Measurements from ENCODE around the gene BCORL1.
A peak's percentile ranks its signal among the peaks of the same experiment; 100 is the strongest.

Gene BCORL1, protein sequence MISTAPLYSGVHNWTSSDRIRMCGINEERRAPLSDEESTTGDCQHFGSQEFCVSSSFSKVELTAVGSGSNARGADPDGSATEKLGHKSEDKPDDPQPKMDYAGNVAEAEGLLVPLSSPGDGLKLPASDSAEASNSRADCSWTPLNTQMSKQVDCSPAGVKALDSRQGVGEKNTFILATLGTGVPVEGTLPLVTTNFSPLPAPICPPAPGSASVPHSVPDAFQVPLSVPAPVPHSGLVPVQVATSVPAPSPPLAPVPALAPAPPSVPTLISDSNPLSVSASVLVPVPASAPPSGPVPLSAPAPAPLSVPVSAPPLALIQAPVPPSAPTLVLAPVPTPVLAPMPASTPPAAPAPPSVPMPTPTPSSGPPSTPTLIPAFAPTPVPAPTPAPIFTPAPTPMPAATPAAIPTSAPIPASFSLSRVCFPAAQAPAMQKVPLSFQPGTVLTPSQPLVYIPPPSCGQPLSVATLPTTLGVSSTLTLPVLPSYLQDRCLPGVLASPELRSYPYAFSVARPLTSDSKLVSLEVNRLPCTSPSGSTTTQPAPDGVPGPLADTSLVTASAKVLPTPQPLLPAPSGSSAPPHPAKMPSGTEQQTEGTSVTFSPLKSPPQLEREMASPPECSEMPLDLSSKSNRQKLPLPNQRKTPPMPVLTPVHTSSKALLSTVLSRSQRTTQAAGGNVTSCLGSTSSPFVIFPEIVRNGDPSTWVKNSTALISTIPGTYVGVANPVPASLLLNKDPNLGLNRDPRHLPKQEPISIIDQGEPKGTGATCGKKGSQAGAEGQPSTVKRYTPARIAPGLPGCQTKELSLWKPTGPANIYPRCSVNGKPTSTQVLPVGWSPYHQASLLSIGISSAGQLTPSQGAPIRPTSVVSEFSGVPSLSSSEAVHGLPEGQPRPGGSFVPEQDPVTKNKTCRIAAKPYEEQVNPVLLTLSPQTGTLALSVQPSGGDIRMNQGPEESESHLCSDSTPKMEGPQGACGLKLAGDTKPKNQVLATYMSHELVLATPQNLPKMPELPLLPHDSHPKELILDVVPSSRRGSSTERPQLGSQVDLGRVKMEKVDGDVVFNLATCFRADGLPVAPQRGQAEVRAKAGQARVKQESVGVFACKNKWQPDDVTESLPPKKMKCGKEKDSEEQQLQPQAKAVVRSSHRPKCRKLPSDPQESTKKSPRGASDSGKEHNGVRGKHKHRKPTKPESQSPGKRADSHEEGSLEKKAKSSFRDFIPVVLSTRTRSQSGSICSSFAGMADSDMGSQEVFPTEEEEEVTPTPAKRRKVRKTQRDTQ (N-terminal part only)

GRCh38 chrX:129982300-129983251 lies at the start of gene BCORL1:
Gene BCORL1 (plus strand): TSS chrX:129982635. CDS start chrX:130005232, 22,597 bp downstream.
- DNase-seq (ENCODE audit: low read depth): peak; percentile 80

DNA sequence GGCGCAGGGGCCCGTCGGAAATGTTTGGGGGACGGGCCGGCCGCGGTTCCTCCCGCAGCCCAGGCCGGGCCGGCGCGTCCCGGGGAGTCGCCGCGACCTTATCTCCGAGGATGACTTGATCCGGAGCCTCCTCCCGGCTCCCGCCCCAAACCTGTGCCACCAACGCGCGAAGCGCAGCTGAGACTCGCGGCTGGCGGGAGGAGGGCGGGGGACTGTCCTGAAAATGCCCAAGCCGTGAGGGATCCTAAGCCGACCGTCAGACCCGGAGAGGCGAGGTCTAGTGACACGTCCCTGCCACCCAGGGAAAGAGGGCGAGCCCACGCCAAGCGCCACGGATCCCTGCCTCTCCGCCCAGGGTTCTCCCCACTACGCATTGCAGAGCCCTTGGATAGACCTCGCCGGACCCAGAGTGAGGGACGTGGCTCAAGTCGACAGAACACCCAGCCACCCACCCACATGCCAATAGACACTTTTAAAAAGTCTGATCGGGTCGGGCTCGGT lies 49.6 kb upstream of the BCORL1 start:
- no peak for DNase-seq (ENCODE audit: low read depth)

DNA sequence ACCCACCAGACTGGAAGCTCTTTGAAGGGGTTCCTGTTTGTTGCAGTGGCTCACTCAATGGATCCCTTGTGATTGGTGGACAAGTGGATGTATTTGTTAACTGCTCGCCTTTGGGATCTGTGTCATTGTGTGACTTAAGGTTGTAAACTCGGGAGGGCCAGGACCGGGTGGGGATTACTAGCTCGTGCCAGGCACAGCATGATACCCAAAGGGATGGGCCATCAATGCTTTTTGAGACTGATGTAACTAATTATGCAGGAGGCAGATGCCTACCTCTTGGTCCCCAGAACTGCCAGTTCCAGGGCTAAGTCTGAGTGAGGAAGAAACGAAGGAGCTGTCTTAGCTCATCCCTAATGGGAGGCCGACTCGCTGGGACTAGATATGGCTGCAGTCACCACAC lies 48.7 kb upstream of the BCORL1 start:
- DNase-seq (ENCODE audit: low read depth): no peak

DNA sequence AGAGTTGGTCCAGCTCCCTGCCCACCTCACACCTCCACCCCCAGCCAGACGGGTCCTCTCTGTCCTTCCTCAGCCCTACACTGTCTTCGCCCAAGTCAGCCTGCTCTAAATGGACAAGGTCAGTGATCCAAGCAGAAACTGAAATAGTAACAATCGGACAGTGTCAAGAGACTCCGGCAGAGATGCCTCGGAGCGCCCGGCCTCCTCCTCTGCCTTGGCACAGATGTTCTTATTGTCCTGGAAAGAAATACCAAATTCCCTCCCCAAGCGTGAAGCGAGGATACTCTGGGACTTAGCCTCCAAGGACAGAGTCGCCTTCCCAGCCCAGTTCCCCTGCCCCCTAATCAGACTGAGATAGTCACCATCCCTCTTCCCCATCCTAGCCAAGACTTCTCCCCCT lies 48.0 kb upstream of the BCORL1 start:
- no peak for DNase-seq (ENCODE audit: low read depth)

- no peak for DNase-seq (ENCODE audit: low read depth)
Measured at GRCh38 chrX:129934952-129935351, 47.5 kb upstream of the BCORL1 start.

DNA sequence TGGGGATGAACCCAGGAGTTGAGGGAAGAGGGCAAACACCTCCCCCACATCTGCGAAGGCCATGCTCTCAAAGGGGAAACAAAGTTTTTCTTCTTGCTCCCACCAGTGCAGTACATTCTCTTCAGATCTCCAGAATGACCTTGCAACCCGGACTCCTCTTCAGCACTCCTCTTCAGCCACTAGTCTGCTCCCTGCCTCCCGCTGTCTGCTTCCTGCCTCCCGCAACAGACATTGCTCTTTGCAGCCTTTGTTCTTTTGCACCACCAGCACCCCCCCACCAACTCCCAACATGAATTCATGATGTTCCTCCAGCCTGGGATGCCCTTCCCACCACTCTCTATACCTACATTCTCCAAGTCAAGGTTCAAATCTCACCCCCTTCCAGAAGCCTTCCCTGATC lies 44.4 kb upstream of the BCORL1 start:
- no peak for DNase-seq (ENCODE audit: low read depth)

- DNase-seq (ENCODE audit: low read depth): no peak
Measured at GRCh38 chrX:129939986-129940385, 42.4 kb upstream of the BCORL1 start.

GRCh38 chrX:129940721-129941120 lies 41.7 kb upstream of the BCORL1 start:
- DNase-seq (ENCODE audit: low read depth): no peak

DNA sequence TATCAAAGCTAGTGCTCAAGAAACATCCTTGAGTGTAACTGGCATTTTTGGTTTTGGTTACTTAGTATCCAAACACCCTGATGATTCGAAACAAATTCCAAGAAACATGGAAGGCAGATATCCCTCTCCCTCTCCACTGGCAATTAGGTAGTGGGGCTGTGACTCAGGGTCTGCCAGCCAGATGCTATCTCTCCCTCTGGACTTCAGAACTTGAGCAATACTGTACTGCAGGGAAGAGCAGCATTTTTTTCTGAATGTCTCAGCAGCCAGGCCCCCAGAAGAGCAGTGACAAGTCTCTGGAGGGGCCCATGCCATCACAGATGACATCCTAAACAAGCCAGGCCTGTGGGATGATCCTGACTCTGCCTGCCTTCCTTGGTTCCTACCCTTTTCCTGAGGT lies 37.3 kb upstream of the BCORL1 start:
- DNase-seq (ENCODE audit: low read depth): no peak

DNA sequence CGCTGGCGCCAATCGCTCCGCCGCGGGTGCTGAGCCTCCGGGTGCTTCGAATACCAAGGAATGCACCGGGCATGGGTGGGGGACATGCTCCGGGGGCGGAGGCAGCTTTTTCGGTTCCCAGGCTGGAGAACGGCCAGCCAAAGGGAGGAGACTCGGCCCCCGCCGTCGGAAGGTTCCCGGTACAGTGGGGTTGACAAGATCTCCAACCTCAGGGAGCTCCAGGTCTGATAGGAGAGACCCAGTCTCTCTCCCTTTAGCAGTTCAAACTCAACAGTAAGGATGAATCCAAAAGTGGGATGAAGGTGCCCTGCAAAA lies 29.1 kb upstream of the BCORL1 start:
- no peak for DNase-seq (ENCODE audit: low read depth)

DNA sequence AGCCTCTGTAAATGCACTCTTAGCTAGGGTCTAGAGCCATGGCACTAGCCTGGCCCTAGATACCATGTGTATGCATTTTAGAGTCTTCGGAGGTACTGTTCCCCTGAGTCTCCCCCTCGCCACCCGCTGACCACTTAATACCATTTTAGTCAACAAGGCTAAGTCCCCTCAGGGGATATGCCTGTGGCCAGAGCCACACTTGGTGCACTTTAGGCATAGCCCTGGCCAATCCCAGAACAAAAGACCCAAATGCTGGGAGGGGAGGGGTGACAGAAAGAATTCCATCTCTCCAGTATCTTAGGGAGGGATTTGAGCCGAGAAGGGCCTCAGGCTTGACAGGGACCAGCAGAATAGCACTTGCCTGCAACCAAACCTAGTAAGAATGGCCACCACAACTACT lies 28.6 kb upstream of the BCORL1 start:
- DNase-seq (ENCODE audit: low read depth): no peak

- no peak for DNase-seq (ENCODE audit: low read depth)
Measured at GRCh38 chrX:129954804-129955203, 27.6 kb upstream of the BCORL1 start.

- no peak for DNase-seq (ENCODE audit: low read depth)
Measured at GRCh38 chrX:129955682-129956081, 26.8 kb upstream of the BCORL1 start.

DNA sequence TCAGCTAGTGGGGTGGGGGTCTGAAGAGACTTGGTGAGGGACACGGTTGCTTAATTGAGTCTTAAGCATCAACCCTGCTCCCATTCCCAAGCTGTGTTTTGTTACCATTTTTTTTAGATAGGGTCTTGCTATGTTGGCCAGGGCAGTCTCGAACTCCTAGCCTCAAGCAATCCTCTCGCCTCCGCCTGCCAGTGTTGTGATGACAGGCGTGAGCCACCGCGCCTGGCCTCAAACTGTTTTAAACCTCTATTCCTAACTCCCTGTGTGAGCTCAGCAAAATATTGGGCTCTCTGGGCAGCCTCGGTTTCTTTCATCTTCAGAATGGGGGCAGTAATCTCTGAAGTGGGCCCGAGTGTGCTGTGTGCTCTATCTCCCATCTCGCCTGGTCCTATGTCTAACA lies 26.3 kb upstream of the BCORL1 start:
- DNase-seq (ENCODE audit: low read depth): no peak

- no peak for DNase-seq (ENCODE audit: low read depth)
Measured at GRCh38 chrX:129956765-129957164, 25.7 kb upstream of the BCORL1 start.

GRCh38 chrX:129957241-129958082 lies 25.0 kb upstream of the BCORL1 start:
- DNase-seq (ENCODE audit: low read depth): peak; percentile 22

DNA sequence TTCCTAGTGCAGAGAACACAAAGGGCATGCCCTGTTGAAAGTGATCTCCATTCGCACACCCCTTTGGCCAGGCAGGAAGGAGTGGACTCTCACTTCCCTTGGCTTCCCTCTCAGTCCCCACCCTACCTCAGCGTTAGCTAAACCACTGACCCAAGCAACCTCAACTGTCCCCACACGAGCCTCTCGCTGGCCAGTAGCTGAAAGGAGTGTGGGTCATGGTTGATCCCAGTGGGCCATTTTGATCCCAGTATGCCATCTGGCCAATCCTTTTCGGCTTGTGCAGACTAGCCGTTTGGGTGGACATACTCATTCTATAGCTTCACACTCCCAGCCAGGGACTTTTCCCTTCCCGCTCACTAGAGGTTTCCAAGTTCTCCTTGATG lies 24.4 kb upstream of the BCORL1 start:
- DNase-seq (ENCODE audit: low read depth): no peak

- no peak for DNase-seq (ENCODE audit: low read depth)
Measured at GRCh38 chrX:129958814-129959492, 23.5 kb upstream of the BCORL1 start.

- no peak for DNase-seq (ENCODE audit: low read depth)
Measured at GRCh38 chrX:129959493-129959832, 23.0 kb upstream of the BCORL1 start.

All from stimulated activated CD8-positive, alpha-beta memory T cell treated with anti-CD3 and anti-CD28 coated beads, Interleukin-12 subunit alpha, Interleukin-12 subunit beta, amount 100 ng/mL, for 4 hours (primary cell).